ENCODE results near the gene LGI4. TPM values are rescaled to one million over a fixed set of nuclear protein-coding genes. Genes with fewer than 3 reads are reported as not detected.

The LGI4 gene
- total RNA-seq, 1 experiment from 2014 or later: 0.32 TPM

GRCh38 chr19:35181387-35181786 is 46.5 kb upstream of the LGI4 start:
- DNase-seq (ENCODE audit: low read depth, low spot score) (no peak), ATAC-seq (no peak)
- Histone ChIP-seq H3K36me3 (ENCODE audit: control insufficient read depth in 1 of 2, insufficient read depth in 2 of 2, low read length in 2 of 2) (no peaks in the 10 kb centered on the region), H3K79me2 (ENCODE audit: insufficient read depth, low read length) (no peaks in the 10 kb centered on the region), H3K9ac (ENCODE audit: low read length) (no peak overlapping the region), H3K9me2 (ENCODE audit: insufficient read depth) (no peaks in the 10 kb centered on the region), H3K9me3 (ENCODE audit: control insufficient read depth in 1 of 2, insufficient read depth in 1 of 2, low read depth in 1 of 2, low read length in 2 of 2) (no peaks in the 10 kb centered on the region), H3K4me2 (ENCODE audit: low read length) (no peak overlapping the region), H3K4me3 (replicated peaks in 1 of 2; ENCODE audit: low read depth in 1 of 2, low read length in 2 of 2) (no peak overlapping the region), H4K20me1 (ENCODE audit: insufficient read depth) (no peaks in the 10 kb centered on the region), H3K4me1 (ENCODE audit: control insufficient read depth in 1 of 2, insufficient read depth in 2 of 2, low read length in 2 of 2) (peaks cover 0 to 8% of the 10 kb centered on the region in 2 experiments; a peak in 1 of 4 replicates), H3K27ac (ENCODE audit: low read depth, low read length) (no peak overlapping the region), H2AFZ (ENCODE audit: low read depth, low read length, poor library complexity, severe bottlenecking) (no peak overlapping the region), H3K27me3 (ENCODE audit: insufficient read depth, low read length) (no peaks in the 10 kb centered on the region)
- intact Hi-C loops (cut with micrococcal nuclease): no loop called here
- no TSS peak for BruUV-seq (replicated peaks)
- ChIA-PET POLR2A (no interaction called here), RAD21 (ENCODE audit: low non-redundant PET in 1 of 2, low total read pairs in 2 of 2, uncharacterized antibody in 2 of 2, unreplicated experiment in 2 of 2) (no interaction called here), CTCF (no interaction called here)
- no peak for TF ChIP-seq CBX3 (IDR thresholded peaks at IDR 0.05; ENCODE audit: low read depth)
- TF ChIP-seq TCF7L2 (IDR thresholded peaks at IDR 0.05; ENCODE audit: borderline replicate concordance, extremely low read depth, insufficient read depth, insufficient read length): no peak
- no peak for TF ChIP-seq POLR2A (IDR thresholded peaks at IDR 0.05; ENCODE audit: borderline replicate concordance, extremely low read depth, insufficient read depth, insufficient read length)
- TF ChIP-seq CEBPB (IDR thresholded peaks at IDR 0.05; ENCODE audit: low read depth): no peak
- no peak for TF ChIP-seq ZFX (IDR thresholded peaks at IDR 0.05)
- TF ChIP-seq, protein P1, sequence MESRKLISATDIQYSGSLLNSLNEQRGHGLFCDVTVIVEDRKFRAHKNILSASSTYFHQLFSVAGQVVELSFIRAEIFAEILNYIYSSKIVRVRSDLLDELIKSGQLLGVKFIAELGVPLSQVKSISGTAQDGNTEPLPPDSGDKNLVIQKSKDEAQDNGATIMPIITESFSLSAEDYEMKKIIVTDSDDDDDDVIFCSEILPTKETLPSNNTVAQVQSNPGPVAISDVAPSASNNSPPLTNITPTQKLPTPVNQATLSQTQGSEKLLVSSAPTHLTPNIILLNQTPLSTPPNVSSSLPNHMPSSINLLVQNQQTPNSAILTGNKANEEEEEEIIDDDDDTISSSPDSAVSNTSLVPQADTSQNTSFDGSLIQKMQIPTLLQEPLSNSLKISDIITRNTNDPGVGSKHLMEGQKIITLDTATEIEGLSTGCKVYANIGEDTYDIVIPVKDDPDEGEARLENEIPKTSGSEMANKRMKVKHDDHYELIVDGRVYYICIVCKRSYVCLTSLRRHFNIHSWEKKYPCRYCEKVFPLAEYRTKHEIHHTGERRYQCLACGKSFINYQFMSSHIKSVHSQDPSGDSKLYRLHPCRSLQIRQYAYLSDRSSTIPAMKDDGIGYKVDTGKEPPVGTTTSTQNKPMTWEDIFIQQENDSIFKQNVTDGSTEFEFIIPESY (IDR thresholded peaks at IDR 0.05; ENCODE audit: extremely low read depth, insufficient replicate concordance, low read length): no peak

DNA sequence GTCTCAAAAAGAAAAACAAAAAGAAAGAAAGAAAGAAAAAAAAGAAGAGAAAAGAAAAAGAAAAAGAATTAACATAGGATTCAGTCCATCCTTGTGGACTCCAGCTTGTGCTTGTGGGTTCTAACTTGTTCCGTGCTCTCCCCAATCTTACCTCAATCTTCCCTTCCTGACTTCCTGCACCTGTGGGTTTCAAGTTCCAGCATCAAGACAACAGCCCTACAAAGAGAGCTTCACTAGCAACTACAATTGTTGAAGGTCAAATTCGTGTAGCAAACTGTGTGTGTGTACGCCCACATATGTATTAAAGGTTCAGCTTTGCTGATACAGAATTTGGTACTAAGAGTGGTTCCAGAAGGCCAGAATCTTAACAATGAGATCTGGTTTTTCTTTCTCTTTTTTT is 45.0 kb upstream of the LGI4 start:
- Histone ChIP-seq H4K20me1 (ENCODE audit: insufficient read depth) (no peaks in the 10 kb centered on the region), H2AFZ (ENCODE audit: low read depth, low read length, poor library complexity, severe bottlenecking) (no peak overlapping the region), H3K4me2 (ENCODE audit: low read length) (no peak overlapping the region), H3K9me3 (ENCODE audit: control insufficient read depth in 1 of 2, insufficient read depth in 1 of 2, low read depth in 1 of 2, low read length in 2 of 2) (no peaks in the 10 kb centered on the region), H3K4me3 (replicated peaks in 1 of 2; ENCODE audit: low read depth in 1 of 2, low read length in 2 of 2) (no peak overlapping the region), H3K9ac (ENCODE audit: low read length) (no peak overlapping the region), H3K36me3 (ENCODE audit: control insufficient read depth in 1 of 2, insufficient read depth in 2 of 2, low read length in 2 of 2) (no peaks in the 10 kb centered on the region), H3K9me2 (ENCODE audit: insufficient read depth) (no peaks in the 10 kb centered on the region), H3K27me3 (ENCODE audit: insufficient read depth, low read length) (no peaks in the 10 kb centered on the region), H3K79me2 (ENCODE audit: insufficient read depth, low read length) (no peaks in the 10 kb centered on the region), H3K4me1 (ENCODE audit: control insufficient read depth in 1 of 2, insufficient read depth in 2 of 2, low read length in 2 of 2) (peaks cover 5 to 24% of the 10 kb centered on the region in 2 experiments; a peak in 2 of 4 replicates), H3K27ac (ENCODE audit: low read depth, low read length) (no peak overlapping the region)
- DNase-seq (ENCODE audit: low read depth, low spot score) (no peak), ATAC-seq (no peak)
- TF ChIP-seq SP1 (IDR thresholded peaks at IDR 0.05; ENCODE audit: low read depth): no peak
- TF ChIP-seq ATF3 (IDR thresholded peaks at IDR 0.05): no peak
- no peak for TF ChIP-seq REST (IDR thresholded peaks at IDR 0.05; ENCODE audit: low read depth)
- TF ChIP-seq TCF7L2 (IDR thresholded peaks at IDR 0.05; ENCODE audit: borderline replicate concordance, extremely low read depth, insufficient read depth, insufficient read length): no peak
- TF ChIP-seq, protein P2, sequence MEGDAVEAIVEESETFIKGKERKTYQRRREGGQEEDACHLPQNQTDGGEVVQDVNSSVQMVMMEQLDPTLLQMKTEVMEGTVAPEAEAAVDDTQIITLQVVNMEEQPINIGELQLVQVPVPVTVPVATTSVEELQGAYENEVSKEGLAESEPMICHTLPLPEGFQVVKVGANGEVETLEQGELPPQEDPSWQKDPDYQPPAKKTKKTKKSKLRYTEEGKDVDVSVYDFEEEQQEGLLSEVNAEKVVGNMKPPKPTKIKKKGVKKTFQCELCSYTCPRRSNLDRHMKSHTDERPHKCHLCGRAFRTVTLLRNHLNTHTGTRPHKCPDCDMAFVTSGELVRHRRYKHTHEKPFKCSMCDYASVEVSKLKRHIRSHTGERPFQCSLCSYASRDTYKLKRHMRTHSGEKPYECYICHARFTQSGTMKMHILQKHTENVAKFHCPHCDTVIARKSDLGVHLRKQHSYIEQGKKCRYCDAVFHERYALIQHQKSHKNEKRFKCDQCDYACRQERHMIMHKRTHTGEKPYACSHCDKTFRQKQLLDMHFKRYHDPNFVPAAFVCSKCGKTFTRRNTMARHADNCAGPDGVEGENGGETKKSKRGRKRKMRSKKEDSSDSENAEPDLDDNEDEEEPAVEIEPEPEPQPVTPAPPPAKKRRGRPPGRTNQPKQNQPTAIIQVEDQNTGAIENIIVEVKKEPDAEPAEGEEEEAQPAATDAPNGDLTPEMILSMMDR (IDR thresholded peaks at IDR 0.05 in 2 of 3, conservative IDR thresholded peaks at IDR 0.05 in 1 of 3; ENCODE audit: borderline replicate concordance in 1 of 3, insufficient read depth in 1 of 3, low read depth in 2 of 3, low read length in 2 of 3): no peak
- no peak for TF ChIP-seq MAX (IDR thresholded peaks at IDR 0.05)
- POLR2A ChIA-PET: no interaction called here
- intact Hi-C loops (cut with micrococcal nuclease): no loop called here
- CTCF ChIA-PET: no interaction called here
- RAD21 ChIA-PET (ENCODE audit: low non-redundant PET in 1 of 2, low total read pairs in 2 of 2, uncharacterized antibody in 2 of 2, unreplicated experiment in 2 of 2): no interaction called here
- no TSS peak for BruUV-seq (replicated peaks)
